ENCODE results near the gene MYO16.

Gene MYO16

DNA sequence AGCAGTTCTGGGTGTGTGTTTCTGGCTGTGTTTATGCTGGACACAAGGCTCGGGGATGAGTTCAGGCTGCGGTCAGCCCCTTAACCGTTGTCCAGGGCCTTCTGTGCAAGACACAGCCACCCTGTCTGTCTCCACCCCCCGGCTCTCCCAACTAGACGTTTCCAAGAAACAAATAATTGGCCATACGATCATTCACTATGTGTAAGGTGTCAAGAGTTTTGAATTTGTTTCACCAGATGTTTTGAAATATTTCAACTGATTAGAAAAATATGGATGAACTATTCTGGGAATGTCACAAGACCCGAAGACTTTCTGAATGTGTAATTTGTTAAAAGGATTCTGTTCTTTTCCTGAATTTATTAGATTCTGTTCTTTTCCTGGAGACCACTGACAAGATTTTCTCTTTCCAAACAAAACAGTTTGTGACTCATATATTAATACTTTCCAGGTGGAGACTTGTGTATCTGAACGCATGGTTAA lies 318.2 kb downstream of the MYO16 start:
- DNase-seq: peak; percentile 82

DNA sequence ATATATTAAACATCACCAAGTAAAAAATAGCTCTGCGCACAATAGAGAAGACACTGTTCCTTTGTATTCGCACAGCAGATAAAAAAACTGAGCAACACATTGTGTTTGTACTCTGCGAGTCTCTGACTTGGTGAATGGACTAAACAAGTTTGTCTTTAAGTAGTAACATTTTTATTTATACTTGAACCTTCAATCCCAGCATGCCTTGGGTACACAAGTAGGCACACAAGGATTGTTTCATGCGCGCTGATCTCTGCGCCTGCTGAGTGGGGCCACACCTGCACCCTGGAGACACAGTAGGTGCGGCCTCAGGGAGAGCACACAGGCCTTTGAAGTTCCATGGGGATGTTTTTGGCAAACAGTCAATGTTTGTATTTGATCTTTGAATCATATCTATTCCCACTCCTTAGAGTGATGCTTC lies 318.9 kb downstream of the MYO16 start:
- no peak for DNase-seq

DNA sequence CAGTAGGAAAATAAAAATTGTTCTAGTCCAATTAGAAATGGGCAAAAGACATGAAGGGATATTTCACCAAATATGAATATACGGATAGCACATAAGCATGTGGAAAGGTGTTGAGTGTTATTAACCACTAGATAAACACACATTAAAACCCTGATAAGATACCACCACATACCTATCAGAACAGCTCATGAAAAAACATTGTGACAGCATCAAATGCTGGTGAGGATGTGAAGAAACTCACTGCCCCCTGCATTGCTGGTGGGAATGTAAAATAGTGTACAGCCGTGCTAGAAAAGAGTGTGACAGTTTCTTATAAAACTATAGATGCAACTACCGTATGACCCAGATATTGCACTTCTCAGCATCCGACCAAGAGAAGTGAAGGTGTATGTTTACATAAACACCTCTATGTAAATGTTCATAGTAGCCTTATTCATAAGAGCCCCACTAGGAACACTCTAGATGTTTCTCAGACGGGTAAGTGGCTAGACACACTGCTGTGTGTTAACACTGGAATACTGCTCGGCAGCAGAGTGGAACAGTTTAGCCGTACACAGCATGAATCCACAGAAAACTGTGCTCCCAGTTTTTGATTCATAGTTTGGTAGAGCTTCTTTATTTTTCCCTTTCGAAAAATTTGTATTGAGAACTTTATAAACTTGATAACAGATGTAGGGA lies 321.1 kb downstream of the MYO16 start:
- no peak for DNase-seq

DNA sequence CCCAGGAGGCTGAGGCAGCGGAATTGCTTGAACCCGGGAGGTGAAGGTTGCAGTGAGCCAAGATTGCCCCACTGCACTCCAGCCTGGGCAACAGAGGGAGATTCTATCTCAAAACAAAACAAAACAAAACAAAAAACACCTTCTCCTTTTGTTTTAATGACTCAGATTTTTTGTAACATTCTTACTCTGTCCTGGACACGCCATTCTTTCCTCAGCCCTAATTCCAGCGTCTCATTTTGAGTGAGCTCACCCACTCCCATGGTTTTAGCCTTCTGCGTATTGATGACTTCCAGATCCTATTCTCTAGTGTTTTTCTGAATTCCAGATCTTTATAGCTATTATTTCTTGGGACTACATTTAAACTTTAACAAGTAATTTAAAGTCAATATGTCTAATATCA lies 326.3 kb downstream of the MYO16 start:
- no peak for DNase-seq

DNA sequence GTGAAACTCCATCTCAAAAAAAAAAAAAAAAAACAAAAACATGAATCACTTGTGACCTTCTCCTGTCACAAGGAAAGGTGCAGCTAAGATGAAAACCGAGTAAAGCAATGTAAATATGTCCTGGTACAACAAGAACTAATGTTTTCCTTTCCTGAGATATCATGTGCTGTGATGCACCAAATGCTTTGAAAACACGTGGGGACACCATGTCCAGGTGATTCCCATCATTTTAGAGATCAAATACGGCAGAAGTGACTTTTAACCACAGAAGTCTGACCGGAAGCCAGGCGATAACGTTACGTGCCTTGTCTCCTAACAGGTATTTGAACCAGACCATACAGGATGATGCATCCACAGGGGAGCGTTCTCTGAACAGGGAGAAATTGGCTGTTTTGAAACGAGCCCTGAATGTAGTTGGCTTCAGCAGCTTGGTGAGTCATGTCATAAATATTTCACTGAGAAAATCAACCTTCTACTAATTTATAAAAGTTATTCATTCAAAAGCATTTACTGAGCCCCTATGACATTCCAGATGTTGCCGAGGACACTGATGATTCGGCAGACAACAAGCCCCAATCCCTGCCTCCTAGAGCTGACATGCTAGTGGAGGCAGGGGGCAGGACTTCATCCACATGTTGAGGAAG lies 328.1 kb downstream of the MYO16 start:
- no peak for DNase-seq

DNA sequence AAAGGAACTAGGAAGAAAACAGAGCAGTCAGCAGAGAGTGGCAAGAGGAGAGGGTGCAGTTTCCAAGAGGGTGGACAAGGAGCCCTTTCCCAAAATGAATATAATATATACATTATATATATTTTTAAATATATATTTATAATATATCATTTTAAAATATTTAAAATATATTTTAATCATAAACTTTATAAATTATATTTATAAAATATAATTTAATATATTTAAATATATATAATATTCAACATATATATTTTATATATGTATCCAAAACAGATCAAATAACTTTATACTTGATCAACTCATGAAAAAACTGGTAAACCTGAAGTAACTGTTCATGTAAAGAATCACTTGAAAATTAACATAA lies 328.6 kb downstream of the MYO16 start:
- DNase-seq: no peak

DNA sequence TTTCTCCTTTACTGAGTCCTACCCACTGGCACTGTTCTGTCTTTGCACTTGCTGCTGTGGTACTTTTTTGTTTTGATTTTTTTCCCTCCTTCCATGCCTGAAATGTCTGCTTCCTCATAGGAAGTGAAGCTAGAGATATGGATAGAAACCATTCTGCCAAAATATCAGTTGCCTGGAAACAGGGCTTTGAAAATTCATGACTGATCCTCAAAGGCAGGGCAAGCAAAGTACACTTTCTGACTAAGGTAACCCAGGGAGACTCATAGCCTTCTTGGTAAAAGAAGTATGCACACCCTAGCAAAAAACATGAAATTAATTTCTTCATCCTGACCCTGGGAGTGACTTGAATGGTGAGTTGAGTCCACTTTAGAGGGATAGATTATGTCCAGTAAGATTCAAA lies 329.8 kb downstream of the MYO16 start:
- no peak for DNase-seq

DNA sequence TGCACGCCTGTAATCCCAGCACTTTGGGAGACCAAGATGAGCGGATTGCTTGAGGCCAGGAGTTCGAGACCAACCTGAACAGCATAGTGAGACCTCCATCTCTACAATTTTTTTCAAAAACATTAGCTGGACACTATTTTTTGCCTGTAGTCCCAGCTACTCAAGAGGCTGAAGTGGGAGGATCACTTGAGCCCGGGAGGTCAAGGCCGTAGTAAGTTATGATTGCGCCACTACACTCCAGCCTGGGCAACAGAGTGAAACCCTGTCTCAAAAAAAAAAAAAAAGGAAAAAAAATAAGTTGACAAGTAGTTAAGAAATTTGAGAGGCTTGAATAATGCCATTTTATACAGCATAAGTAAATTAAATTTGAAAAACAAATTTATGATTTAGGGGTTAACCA lies 330.6 kb downstream of the MYO16 start:
- no peak for DNase-seq

DNA sequence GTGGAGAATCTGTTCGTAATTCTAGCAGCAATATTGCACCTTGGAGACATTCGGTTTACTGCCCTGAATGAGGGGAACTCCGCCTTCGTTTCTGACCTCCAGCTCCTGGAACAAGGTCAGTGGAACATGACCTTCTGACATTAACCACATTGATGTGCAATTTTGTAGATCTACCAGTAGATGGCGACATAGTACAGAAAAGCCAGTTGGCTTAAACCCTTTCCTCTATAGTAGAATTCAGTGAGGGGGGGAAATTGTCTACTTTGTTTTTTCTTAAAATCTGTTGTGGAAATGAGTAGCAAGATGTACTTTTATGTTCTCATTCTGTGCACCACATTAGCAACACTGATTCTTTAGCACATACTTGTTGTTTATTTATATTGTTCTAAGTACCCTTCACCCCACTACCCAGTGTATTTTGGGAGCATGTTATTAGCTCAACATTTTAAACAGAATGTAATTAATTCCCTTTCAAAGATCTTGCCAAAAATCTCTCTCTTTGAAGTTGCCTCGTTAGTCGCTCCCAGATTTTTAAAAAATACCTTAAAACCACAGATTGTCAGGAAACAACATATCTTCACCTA lies 332.2 kb downstream of the MYO16 start:
- DNase-seq: no peak

DNA sequence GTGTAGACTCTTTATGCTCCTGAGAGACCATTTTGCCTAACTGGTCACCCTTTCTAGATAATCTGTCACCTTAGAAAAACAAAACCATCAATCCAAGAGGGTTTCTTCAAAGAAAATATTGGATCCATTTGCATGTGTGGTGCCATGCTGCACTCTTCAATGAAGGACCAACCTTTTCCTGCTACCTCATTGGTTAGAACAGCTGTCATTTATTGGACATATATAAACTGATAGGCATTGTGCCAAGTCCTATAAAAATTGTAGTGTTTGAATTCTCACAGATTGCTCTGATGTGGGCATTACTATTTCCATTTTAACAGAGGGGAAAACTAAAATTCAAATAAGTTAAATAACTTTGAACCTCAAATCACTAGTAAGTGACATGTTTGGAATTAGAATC lies 333.2 kb downstream of the MYO16 start:
- DNase-seq: no peak

DNA sequence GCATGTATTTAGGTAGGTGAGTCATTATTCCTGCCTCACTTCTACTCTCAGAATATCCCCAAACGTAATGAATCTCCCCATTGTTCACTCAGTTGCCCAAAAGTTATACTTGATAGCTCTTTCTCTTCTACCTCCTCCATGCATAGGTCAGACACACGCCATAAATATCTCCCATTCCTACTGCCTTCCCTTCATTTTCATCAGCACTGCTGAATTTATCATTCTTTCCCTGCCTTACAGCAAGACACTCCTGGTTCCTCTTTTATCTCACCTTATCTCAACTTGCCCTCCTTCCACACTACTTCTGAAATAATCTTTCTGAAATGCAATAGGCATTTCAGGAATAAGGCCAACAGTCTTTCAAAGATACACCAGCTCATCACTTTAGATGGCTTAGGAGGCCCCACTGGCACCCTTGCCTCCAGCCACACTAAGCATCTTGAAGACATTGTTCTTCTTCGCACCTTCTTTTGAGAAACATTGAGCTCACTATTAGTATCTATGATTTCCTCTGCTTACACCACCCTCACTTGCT lies 333.9 kb downstream of the MYO16 start:
- no peak for DNase-seq

DNA sequence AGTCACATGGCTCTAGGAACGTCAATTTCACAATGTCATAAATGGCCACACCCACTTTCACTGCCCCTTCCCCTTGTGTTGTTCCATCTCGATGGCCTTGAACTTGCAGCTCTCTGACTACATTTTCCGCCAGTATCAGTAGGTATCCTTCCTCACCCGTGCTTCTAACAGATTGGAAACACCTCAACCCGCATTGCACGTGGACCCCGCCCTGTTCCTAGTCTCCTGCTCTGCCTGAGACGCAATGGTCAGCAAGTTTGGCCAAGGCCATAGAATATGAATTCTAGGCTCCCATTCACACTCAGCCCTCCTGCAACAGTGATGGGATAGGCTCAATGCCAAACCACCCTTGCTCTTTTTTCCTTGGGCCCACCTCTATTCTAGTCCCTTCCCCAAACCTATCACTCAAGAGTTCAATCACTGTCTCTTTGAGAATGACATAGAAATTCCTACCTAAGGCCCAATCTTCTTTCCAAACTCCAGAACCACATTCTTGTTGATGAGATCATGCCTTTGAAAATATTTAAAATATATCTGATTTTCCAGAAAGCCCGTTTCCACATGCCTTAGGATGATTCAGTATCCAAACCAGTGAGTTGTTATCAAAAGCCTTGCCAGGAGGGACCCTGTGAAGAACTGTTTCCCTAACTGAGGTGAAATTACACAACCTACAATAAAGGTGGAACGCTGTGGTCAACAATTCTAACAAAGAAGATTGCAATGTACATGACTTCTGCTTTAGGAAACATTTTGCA lies 334.6 kb downstream of the MYO16 start:
- DNase-seq: no peak

DNA sequence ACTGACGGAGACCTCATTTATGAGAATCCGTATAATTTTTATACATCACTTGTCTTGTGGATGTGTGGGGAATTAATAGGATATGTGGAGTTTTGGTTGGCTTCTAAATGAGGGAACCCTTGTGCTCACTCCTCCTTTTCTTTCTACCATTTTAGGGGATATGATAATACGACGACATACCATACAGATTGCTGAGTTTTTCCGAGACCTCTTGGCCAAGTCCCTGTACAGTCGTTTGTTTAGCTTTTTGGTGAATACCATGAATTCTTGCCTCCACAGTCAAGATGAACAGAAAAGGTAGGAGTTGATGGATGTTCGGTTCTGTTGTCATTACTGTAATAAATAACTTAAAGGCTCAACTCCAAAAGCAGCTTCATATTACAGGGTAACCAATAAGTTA lies 335.2 kb downstream of the MYO16 start:
- no peak for DNase-seq

DNA sequence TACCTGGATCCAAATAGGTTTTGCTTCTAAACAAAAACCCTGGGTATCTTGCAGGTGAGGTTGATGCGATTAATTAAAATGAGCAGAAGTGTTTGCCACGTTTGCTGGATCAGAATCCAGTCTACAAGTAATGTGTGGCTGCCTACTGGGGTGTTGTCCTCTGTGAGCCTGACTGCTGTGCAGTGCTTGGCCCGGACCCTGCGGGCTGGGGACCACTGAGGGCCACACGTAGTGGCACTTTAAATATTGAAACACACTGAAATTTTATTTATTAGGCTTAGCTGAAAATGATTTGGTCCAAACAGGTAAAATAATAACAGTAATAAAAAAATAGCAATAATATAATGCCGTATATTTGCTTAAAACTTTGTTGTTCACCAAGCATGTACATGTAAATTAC lies 338.0 kb downstream of the MYO16 start:
- no peak for DNase-seq

DNA sequence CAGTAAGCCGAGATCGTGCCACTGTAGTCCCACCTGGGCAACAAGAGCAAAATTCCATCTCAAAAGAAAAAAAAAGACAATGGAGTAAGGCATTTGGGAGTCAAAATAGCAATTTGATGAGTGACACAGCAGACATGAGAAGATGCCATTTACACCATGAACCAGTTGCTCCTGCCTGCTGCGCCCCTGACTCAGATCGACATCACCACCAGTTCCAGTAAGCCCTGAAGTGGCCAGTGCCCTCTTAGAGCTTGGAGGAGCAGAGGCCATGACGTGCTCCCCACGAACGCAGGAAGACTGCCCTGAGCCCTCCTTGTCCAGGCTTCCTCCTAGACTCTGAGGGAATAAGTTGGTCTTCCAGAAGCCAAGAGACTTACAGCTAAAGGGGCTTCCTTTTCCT lies 339.2 kb downstream of the MYO16 start:
- DNase-seq: no peak

DNA sequence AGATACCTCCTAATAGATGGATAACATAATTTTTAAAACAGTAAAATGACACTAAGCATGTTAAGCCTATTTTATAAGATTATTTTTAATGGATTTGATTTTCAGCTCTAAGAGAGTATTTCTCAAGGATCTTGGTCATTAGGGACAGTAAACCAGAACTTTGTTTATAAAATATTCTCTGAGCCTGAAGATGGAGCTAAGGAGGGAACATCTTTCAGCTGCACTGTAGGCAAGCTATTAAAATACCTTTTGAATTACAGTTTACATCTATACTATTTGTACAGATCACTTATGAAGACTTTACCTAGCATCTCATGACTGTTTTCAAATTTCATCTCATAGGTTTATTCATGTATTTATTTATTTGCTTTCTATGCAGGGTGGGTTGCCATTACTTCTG lies 345.3 kb downstream of the MYO16 start:
- no peak for DNase-seq

DNA sequence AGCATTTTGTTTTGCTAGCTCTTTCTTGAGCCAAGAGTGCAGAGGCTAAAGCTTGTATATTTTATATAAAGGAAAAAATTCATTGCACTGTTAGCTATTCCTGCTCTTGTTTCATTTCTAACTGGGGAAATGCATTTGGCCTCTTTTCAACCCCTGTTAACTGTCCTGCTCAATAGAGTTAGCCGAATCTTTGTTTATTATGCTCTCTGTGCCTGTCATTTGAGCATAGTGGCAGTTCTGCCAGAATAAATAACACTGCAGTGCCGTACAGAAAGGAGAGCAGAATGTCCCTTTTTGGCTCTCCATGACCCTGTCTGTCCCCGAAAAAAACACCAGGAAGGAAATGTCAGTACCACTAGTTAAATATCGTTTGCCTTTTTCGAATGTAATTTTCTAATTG lies 350.8 kb downstream of the MYO16 start:
- DNase-seq: no peak

DNA sequence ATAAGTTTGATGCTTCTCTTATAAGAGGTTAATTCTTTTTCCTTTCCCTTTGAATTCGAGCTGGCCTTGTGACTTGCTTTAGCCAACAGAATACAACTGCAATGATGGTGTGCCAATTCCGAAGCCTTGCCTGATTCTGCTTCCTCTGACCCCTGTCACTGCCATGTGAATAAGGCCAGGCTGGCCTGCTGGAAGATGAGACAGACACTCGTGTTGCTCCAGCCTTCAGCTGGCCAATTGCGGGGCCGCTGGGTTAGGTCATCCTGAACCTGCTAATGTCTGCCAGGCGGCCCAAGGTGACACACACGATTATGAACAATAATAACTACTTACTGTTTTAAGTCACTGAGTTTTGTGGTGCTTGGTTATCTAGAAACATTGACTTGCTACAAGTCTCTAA lies 352.0 kb downstream of the MYO16 start:
- DNase-seq: no peak

DNA sequence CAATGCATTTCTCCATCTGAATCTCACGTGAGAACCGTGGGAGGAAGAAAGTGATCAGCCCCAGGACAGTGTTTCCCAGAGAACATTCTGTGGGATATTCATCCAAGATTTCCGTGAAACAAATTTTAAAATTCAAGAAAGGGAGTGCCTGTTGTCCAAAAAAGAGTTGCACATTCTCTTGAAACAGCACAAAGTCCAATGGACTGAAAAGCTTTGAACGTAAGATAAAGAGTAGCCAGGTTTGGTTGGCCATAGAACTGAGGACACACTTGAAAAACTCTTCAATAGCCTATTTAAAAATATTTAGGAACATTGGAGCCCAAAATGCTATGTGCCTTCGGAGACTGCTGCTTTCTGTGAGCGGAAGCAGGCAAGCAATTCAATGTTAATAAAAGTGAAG lies 353.9 kb downstream of the MYO16 start:
- DNase-seq: no peak

DNA sequence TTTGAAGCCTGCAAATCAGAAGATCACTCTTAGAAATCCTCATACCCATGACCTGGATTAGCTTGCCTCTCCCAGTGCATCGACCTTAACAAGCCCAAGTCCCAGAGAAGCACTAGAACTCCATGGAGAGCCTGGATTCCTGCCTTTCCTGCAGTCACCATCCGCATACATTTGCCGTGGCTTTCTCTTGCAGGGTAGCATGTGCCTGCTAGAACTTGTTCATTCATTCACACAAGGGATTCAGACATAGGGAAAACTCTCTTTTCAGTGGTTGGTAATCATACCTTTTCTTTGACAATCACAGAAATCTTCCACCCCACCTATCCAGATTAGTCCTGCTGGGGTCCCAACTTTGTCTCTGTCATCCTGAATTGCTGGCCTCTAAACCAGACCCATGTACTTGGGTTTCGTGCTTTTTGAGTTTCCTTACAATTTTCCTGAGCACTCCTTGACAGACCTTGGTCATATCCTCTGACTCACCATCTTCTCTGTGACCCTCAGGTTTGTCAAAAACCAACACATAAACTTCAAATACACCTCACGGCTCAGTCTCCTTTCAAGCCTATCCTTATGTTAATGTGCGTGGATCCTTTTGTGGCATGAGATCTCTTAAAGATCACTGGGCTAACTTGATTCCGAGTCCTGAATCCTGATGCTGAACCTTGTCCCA lies 355.0 kb downstream of the MYO16 start:
- DNase-seq: no peak

DNA sequence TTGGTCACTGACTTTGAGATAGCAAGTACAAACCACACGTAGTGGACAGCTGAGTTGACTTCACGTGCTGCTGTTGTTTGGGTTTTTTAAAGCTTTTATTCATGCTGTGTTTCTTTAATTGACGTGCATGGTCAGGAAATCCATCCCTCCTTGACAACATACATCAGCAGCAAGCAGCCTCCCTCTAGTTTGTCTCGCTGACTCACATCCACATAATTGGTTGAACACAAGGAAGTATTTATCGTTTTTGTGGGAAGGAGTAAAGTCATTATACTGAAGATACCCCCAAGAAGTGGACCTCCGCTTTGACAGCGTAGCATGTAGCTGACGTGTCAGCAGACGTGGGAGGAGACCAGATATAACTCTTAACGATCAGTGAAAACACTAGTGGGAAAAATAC lies 355.8 kb downstream of the MYO16 start:
- no peak for DNase-seq

DNA sequence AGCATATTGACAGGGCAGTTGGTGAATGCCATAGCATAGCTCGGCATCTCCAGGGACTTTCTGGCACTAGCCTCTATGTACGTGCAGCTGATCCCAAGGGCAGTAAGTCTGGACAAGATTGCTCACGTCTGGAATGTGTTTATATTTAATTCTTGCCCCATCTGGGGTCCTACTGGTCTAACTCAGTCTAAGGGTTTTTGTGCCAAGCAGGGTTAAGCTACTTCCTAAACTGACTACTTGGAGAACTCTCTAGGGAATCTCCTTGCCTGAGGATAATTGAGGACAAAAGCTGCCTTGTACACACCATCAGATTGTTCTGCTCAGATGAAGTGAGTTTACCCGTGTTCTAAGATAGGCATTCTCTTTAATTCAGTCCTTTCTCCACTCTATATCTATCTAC lies 358.1 kb downstream of the MYO16 start:
- DNase-seq: no peak

DNA sequence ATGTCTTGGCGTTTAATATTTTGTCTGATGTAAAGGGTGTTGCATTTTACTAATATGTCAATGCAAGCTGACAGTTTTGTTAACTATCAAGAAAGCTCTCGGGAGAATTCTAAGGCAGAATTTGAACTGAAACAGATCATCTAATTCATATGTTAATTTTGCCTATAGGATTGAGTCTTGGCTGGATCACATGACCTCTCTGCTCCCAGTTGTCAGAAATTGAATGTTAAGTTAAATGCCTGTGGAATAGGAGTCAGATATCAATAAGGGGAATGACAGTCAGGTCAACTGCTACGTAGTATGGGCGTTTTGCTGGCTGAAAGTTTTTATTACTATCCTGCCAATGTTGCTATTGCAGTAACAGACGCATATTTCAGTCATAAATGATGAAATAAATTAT lies 358.5 kb downstream of the MYO16 start:
- DNase-seq: no peak
